Loucy (cell line): Measurements from ENCODE around the gene SPATA20.

Experiments
- H2AFZ ChIP-seq: fragments of 200-600 bp; sonication (generic); 2 replicates; pipeline ENCODE4 v1.6.0; 2016; ENCODE audit warnings: antibody characterized with exemption, mild to moderate bottlenecking, low read length, moderate library complexity
- H3F3A ChIP-seq: fragments of 200-600 bp; 2 replicates; pipeline ENCODE4 v1.6.0; 2016; ENCODE audit warnings: antibody characterized with exemption, low read depth, mild to moderate bottlenecking
- H3K27me3 ChIP-seq: fragments of 200-600 bp; sonication (generic); 2 replicates; pipeline ENCODE4 v1.6.1; 2014; ENCODE audit warnings: low read length, mild to moderate bottlenecking; ENCODE audit not compliant: insufficient read depth, poor library complexity, severe bottlenecking
- H3K36me3 ChIP-seq: fragments of 200-600 bp; sonication (generic); 2 replicates; pipeline ENCODE4 v1.6.1; 2016; ENCODE audit warnings: low read length; ENCODE audit not compliant: insufficient read depth
- H3K4me1 ChIP-seq: fragments of 200-600 bp; sonication (generic); 2 replicates; pipeline ENCODE4 v1.5.1; 2014; ENCODE audit warnings: low read length, mild to moderate bottlenecking; ENCODE audit not compliant: insufficient read depth, poor library complexity, severe bottlenecking
- H3K4me2 ChIP-seq: fragments of 200-600 bp; sonication (generic); 2 replicates; pipeline ENCODE4 v1.6.0; 2014; ENCODE audit warnings: antibody characterized with exemption, low read length, low read depth, mild to moderate bottlenecking; ENCODE audit not compliant: poor library complexity, severe bottlenecking
- H3K4me3 ChIP-seq: fragments of 200-600 bp; sonication (generic); 2 replicates; pipeline ENCODE4 v1.5.1; 2014; ENCODE audit warnings: low read length, mild to moderate bottlenecking, mixed read lengths; ENCODE audit not compliant: poor library complexity, severe bottlenecking
- H3K79me2 ChIP-seq: fragments of 200-600 bp; sonication (generic); 2 replicates; pipeline ENCODE4 v1.6.1; 2014; ENCODE audit warnings: low read length; ENCODE audit not compliant: insufficient read depth
- H3K9ac ChIP-seq: fragments of 200-600 bp; sonication (generic); 2 replicates; pipeline ENCODE4 v1.6.0; 2014; ENCODE audit warnings: mild to moderate bottlenecking, low read depth, low read length, moderate library complexity; ENCODE audit not compliant: poor library complexity, severe bottlenecking
- H3K9me2 ChIP-seq: fragments of 200-600 bp; sonication (generic); replicated peaks from 2 replicates; pipeline ENCODE4 v1.6.1; 2016; ENCODE audit warnings: low read depth, low read length, mixed read lengths
- H3K9me3 ChIP-seq: fragments of 200-600 bp; sonication (generic); 2 replicates; pipeline ENCODE4 v1.6.1; 2014; ENCODE audit warnings: mild to moderate bottlenecking, antibody characterized with exemption, low read length, low read depth; ENCODE audit not compliant: insufficient read depth
- H4K20me1 ChIP-seq: fragments of 200-600 bp; sonication (generic); 2 replicates; pipeline ENCODE4 v1.6.0; 2014; ENCODE audit warnings: antibody characterized with exemption, low read length, mild to moderate bottlenecking; ENCODE audit not compliant: insufficient read depth, poor library complexity, severe bottlenecking
- EZH2phosphoT487 ChIP-seq: fragments of 200-600 bp; IDR thresholded peaks from 2 replicates; pipeline ENCODE4 v1.6.1; 2018; ENCODE audit warnings: antibody characterized with exemption, mild to moderate bottlenecking, moderate library complexity, borderline replicate concordance
- TF ChIP-seq, protein P1 (sequence below): fragments of 200-600 bp; sonication (generic); conservative IDR thresholded peaks from 2 replicates; pipeline ENCODE4 v1.5.1; 2014; ENCODE audit warnings: mild to moderate bottlenecking, antibody characterized with exemption, low read length

The SPATA20 gene

DNA sequence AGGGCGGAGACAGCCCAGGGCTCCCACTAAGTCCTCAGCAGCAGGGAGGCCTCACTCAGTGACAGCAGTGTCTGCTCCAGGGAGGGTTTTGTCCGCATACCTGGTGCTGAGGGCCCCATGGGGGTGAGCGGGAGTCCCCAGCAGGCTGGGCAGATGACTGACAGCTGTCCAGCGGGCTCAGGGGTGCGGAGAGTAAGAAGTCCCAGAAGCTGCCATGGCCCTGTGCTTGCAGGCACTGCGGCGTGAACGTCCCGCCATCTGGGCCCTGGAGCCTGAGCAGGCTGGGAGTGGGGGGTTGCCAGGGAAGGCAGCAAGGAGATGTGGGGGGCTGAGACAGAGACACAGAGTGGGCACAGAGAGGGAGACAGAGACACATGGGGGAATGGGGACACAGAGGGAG is 33.7 kb downstream of the SPATA20 start:
- Histone ChIP-seq H3K79me2 (no peaks in the 10 kb centered on the region), H3F3A (no peaks in the 10 kb centered on the region), H3K9ac (no peak overlapping the region), H3K4me3 (no peak overlapping the region), H3K27me3 (no peaks in the 10 kb centered on the region), H2AFZ (no peak overlapping the region), H3K4me2 (no peak overlapping the region), H3K9me2 (no peaks in the 10 kb centered on the region), H3K4me1 (no peaks in the 10 kb centered on the region), H4K20me1 (no peaks in the 10 kb centered on the region), H3K9me3 (no peaks in the 10 kb centered on the region), H3K36me3 (no peaks in the 10 kb centered on the region)
- TF ChIP-seq EZH2phosphoT487, result no peak
- TF ChIP-seq, protein P1, sequence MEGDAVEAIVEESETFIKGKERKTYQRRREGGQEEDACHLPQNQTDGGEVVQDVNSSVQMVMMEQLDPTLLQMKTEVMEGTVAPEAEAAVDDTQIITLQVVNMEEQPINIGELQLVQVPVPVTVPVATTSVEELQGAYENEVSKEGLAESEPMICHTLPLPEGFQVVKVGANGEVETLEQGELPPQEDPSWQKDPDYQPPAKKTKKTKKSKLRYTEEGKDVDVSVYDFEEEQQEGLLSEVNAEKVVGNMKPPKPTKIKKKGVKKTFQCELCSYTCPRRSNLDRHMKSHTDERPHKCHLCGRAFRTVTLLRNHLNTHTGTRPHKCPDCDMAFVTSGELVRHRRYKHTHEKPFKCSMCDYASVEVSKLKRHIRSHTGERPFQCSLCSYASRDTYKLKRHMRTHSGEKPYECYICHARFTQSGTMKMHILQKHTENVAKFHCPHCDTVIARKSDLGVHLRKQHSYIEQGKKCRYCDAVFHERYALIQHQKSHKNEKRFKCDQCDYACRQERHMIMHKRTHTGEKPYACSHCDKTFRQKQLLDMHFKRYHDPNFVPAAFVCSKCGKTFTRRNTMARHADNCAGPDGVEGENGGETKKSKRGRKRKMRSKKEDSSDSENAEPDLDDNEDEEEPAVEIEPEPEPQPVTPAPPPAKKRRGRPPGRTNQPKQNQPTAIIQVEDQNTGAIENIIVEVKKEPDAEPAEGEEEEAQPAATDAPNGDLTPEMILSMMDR, result no peak

- Histone ChIP-seq H4K20me1 (no peaks in the 10 kb centered on the region), H3K4me3 (no peak overlapping the region), H3K4me1 (no peaks in the 10 kb centered on the region), H3K9me3 (no peaks in the 10 kb centered on the region), H3K27me3 (no peaks in the 10 kb centered on the region), H3K9me2 (no peaks in the 10 kb centered on the region), H3K9ac (no peak overlapping the region), H3K36me3 (no peaks in the 10 kb centered on the region), H3K4me2 (no peak overlapping the region), H2AFZ (no peak overlapping the region), H3F3A (no peaks in the 10 kb centered on the region), H3K79me2 (no peaks in the 10 kb centered on the region)
- TF ChIP-seq, protein P1, result no peak
- TF ChIP-seq EZH2phosphoT487, result no peak
These were observed 34.3 kb downstream of the SPATA20 start for GRCh38 chr17:50581316-50581715.

- Histone ChIP-seq H2AFZ (no peak overlapping the region), H3K36me3 (no peaks in the 10 kb centered on the region), H3K79me2 (no peaks in the 10 kb centered on the region), H4K20me1 (no peaks in the 10 kb centered on the region), H3K9me2 (no peaks in the 10 kb centered on the region), H3K9me3 (no peaks in the 10 kb centered on the region), H3K4me2 (no peak overlapping the region), H3F3A (no peaks in the 10 kb centered on the region), H3K9ac (no peak overlapping the region), H3K4me1 (no peaks in the 10 kb centered on the region), H3K27me3 (no peaks in the 10 kb centered on the region), H3K4me3 (no peak overlapping the region)
- TF ChIP-seq, protein P1, result no peak
- TF ChIP-seq EZH2phosphoT487, result no peak
These were observed 35.8 kb downstream of the SPATA20 start for GRCh38 chr17:50582741-50583140.
